Measurements from ENCODE around the gene LARP1. TPM values are rescaled to one million over a fixed set of nuclear protein-coding genes. Genes with fewer than 3 reads are reported as not detected.

Gene LARP1
- total RNA-seq, 3 donors from 2014 or later = 64.0 to 123 (median 73.7) TPM

GRCh38 chr5:154778534-154778933, 23.4 kb downstream of the LARP1 start:
- Histone ChIP-seq H3K9me3 (no peaks in the 10 kb centered on the region), H3K36me3 (no peaks in the 10 kb centered on the region), H3K27me3 (no peaks in the 10 kb centered on the region), H3K4me3 (no peak overlapping the region), H3K27ac (no peak overlapping the region), H3K4me1 (peaks cover 0 to 4% of the 10 kb centered on the region in 2 donors)
- no peak for DNase-seq (ENCODE audit: low spot score in 2 of 2)
- TF ChIP-seq CTCF (IDR thresholded peaks at IDR 0.05) (no peak), POLR2A (IDR thresholded peaks at IDR 0.05) (no peak), POLR2AphosphoS5 (IDR thresholded peaks at IDR 0.05) (no peak)
- intact Hi-C loops (cut with DNase I; ENCODE audit: low total_unique reads) = no loop called here

- Histone ChIP-seq H3K4me3 (no peak overlapping the region), H3K36me3 (no peaks in the 10 kb centered on the region), H3K27me3 (no peaks in the 10 kb centered on the region), H3K27ac (no peak overlapping the region), H3K4me1 (peaks cover 1 to 4% of the 10 kb centered on the region in 2 donors), H3K9me3 (no peaks in the 10 kb centered on the region)
- no peak for DNase-seq (ENCODE audit: low spot score in 2 of 2)
- intact Hi-C loops (cut with DNase I; ENCODE audit: low total_unique reads) = no loop called here
- TF ChIP-seq POLR2A (IDR thresholded peaks at IDR 0.05) = no peak
- TF ChIP-seq CTCF (IDR thresholded peaks at IDR 0.05) = no peak
- no peak for TF ChIP-seq POLR2AphosphoS5 (IDR thresholded peaks at IDR 0.05)
Observed at GRCh38 chr5:154779105-154779504, 23.9 kb downstream of the LARP1 start.

- TF ChIP-seq CTCF (IDR thresholded peaks at IDR 0.05) = no peak
- TF ChIP-seq POLR2AphosphoS5 (IDR thresholded peaks at IDR 0.05) = no peak
- no peak for TF ChIP-seq POLR2A (IDR thresholded peaks at IDR 0.05)
- Histone ChIP-seq H3K9me3 (no peaks in the 10 kb centered on the region), H3K27me3 (no peaks in the 10 kb centered on the region), H3K27ac (no peak overlapping the region), H3K36me3 (no peaks in the 10 kb centered on the region), H3K4me1 (peaks cover 4% of the 10 kb centered on the region in 2 donors), H3K4me3 (no peak overlapping the region)
- intact Hi-C loops (cut with DNase I; ENCODE audit: low total_unique reads) = no loop called here
- DNase-seq (ENCODE audit: low spot score in 2 of 2) = no peak
Observed at GRCh38 chr5:154780128-154780527, 25.0 kb downstream of the LARP1 start.

GRCh38 chr5:154782326-154782725, 27.1 kb downstream of the LARP1 start:
- TF ChIP-seq POLR2A (IDR thresholded peaks at IDR 0.05) = no peak
- TF ChIP-seq POLR2AphosphoS5 (IDR thresholded peaks at IDR 0.05) = no peak
- TF ChIP-seq CTCF (IDR thresholded peaks at IDR 0.05) = no peak

GRCh38 chr5:154782812-154783592, 27.8 kb downstream of the LARP1 start:
- Histone ChIP-seq H3K4me3 (no peak overlapping the region), H3K27me3 (no peaks in the 10 kb centered on the region), H3K4me1 (peaks cover 4 to 9% of the 10 kb centered on the region in 2 donors), H3K36me3 (no peaks in the 10 kb centered on the region), H3K27ac (peak overlapping the region; percentile 35 to 50), H3K9me3 (no peaks in the 10 kb centered on the region)
- DNase-seq (ENCODE audit: low spot score in 2 of 2) = no peak
- intact Hi-C loops (cut with DNase I; ENCODE audit: low total_unique reads) = no loop called here
- TF ChIP-seq POLR2AphosphoS5 (IDR thresholded peaks at IDR 0.05) (no peak), POLR2A (IDR thresholded peaks at IDR 0.05) (no peak), CTCF (IDR thresholded peaks at IDR 0.05) (no peak)

More at GRCh38 chr5:154782326-154782725, 27.1 kb downstream of the LARP1 start:
- H3K27me3 ChIP-seq = no peaks in the 10 kb centered on the region
- intact Hi-C loops (cut with DNase I; ENCODE audit: low total_unique reads) = no loop called here
- no peak for DNase-seq (ENCODE audit: low spot score in 2 of 2)
- no peak overlapping the region for H3K4me3 ChIP-seq
- H3K27ac ChIP-seq = peak overlapping the region; percentile 35 to 50
- H3K36me3 ChIP-seq = no peaks in the 10 kb centered on the region
- peaks cover 4 to 7% of the 10 kb centered on the region in 2 donors for H3K4me1 ChIP-seq
- H3K9me3 ChIP-seq = no peaks in the 10 kb centered on the region
